Vagina (tissue), 2 donors: ENCODE measurements around the gene ARPC1B.

Experiments used
- POLR2A ChIP-seq, 2 donors: fragments of 450-650 bp; IDR thresholded peaks; one replicate each; pipeline ENCODE4 v1.6.1; 2017; ENCODE audit warnings: antibody characterized with exemption in 2 of 2, mild to moderate bottlenecking in 2 of 2, moderate library complexity in 2 of 2
- POLR2AphosphoS5 ChIP-seq, 2 donors: sonication (generic); formaldehyde crosslinking; IDR thresholded peaks; one replicate each; pipeline ENCODE4 v1.9.0; 2017; ENCODE audit warnings: antibody characterized with exemption in 2 of 2, mild to moderate bottlenecking in 2 of 2, low read depth in 1 of 2; ENCODE audit not compliant: insufficient read depth in 1 of 2
- TF ChIP-seq, protein P1 (sequence below), 3 experiments: fragments of 450-650 bp in 2 of 3; fragments of 200-600 bp in 1 of 3; sonication (generic) in 1 of 3; IDR thresholded peaks; one replicate each; pipeline ENCODE4 v1.5.1; 2017 to 2019; ENCODE audit warnings: antibody characterized with exemption in 3 of 3, mild to moderate bottlenecking in 2 of 3, moderate library complexity in 2 of 3

DNA sequence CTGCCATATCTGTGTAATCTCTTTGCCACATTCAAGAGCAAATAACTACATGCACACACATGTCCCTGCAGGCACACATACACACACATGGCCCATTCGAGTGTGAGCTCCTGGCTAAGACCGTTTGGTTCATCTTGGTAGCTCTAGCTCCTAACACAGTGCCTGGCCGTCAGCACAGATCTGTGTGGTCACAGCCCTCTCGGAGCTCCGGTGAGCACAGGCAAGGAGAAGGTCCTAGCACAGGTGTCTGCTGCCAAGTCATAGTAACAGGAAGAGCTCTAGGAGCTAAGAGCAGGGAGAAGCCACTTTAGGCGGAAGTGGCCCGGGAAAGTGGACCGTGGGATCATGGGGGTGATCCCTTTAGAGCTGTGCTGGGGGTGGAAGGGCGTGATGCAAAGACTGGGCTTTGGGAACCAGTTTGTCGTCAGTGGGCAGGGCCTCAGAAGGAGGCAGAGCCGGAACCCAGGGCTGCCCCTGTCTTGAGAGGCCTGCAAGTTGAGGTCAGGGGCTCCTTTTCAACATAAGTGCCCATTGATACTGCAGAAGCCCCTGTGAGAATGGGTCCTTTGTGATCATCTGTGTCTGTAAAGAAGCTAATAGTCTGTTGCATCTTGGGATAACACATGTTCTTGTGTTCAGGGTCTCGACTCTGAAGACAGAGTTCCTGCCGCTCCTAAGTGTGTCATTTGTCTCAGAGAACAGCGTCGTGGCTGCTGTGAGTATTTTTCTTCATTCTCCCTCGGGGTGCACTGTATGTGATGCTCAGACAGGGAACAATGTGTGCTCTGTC, 16.6 kb upstream of the ARPC1B start:
- TF ChIP-seq, protein P1, sequence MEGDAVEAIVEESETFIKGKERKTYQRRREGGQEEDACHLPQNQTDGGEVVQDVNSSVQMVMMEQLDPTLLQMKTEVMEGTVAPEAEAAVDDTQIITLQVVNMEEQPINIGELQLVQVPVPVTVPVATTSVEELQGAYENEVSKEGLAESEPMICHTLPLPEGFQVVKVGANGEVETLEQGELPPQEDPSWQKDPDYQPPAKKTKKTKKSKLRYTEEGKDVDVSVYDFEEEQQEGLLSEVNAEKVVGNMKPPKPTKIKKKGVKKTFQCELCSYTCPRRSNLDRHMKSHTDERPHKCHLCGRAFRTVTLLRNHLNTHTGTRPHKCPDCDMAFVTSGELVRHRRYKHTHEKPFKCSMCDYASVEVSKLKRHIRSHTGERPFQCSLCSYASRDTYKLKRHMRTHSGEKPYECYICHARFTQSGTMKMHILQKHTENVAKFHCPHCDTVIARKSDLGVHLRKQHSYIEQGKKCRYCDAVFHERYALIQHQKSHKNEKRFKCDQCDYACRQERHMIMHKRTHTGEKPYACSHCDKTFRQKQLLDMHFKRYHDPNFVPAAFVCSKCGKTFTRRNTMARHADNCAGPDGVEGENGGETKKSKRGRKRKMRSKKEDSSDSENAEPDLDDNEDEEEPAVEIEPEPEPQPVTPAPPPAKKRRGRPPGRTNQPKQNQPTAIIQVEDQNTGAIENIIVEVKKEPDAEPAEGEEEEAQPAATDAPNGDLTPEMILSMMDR (IDR thresholded peaks at IDR 0.05): no peak
- TF ChIP-seq POLR2AphosphoS5 (IDR thresholded peaks at IDR 0.05; ENCODE audit: insufficient read depth in 1 of 2, low read depth in 1 of 2) (no peak), POLR2A (IDR thresholded peaks at IDR 0.05) (no peak)
